Femur (tissue), 1 donor: Measurements from ENCODE around the gene YJEFN3.

ENCODE experiments used
- DNase-seq: peaks from one replicate; pipeline ENCODE4 v3.0.0-alpha.2; 2017

The YJEFN3 gene

GRCh38 chr19:19540064-19540714 is 11.5 kb downstream of the YJEFN3 start:
- DNase-seq: peak; percentile 89

- peak; percentile 81 for DNase-seq
These were observed 12.2 kb downstream of the YJEFN3 start for GRCh38 chr19:19540715-19541515.

- peak; percentile 76 for DNase-seq
These were observed 12.9 kb downstream of the YJEFN3 start for GRCh38 chr19:19541616-19542015.

- peak; percentile 32 for DNase-seq
These were observed 13.8 kb downstream of the YJEFN3 start for GRCh38 chr19:19542507-19542906.

DNA sequence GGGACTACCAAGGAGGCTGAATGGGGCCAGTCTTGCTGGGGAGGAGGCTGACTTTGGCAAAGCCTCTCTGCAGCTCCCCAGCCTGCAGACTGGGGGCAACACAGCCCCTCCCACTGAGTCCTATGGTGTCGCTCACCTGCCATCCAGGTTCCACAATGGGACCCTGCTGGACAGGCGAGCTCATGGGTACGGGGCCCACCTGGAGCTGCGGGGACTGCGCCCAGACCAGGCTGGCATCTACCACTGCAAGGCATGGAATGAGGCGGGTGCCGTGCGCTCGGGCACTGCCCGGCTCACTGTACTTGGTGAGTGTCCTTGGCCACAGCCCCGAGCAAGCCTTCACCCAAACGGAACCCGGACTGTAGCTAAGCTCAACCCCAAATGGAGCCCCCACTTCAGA is 14.4 kb downstream of the YJEFN3 start:
- DNase-seq: peak; percentile 22

DNA sequence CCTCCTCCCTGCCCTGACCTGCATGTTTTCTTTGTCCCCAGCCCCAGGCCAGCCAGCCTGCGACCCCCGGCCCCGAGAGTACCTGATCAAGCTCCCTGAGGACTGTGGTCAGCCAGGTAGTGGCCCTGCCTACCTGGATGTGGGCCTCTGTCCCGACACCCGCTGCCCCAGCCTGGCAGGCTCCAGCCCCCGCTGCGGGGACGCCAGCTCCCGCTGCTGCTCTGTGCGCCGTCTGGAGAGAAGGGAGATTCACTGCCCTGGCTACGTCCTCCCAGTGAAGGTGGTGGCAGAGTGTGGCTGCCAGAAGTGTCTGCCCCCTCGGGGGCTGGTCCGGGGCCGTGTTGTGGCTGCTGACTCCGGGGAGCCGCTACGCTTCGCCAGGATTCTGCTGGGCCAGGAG is 14.9 kb downstream of the YJEFN3 start:
- DNase-seq: peak; percentile 19

DNA sequence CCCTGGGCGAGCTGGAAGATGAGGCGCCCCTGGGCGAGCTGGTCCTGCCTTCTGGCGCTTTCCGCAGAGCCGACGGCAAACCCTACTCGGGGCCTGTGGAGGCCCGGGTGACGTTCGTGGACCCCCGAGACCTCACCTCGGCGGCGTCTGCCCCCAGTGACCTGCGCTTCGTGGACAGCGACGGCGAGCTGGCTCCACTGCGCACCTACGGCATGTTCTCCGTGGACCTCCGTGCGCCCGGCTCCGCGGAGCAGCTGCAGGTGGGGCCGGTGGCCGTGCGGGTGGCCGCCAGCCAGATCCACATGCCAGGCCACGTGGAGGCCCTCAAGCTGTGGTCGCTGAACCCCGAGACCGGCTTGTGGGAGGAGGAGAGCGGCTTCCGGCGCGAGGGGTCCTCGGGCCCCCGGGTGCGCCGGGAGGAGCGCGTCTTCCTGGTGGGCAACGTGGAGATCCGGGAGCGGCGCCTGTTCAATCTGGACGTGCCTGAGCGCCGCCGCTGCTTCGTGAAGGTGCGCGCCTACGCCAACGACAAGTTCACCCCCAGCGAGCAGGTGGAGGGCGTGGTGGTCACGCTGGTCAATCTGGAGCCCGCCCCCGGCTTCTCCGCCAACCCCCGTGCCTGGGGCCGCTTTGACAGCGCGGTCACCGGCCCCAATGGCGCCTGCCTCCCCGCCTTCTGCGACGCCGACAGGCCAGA is 15.7 kb downstream of the YJEFN3 start:
- peak; percentile 16 for DNase-seq

- DNase-seq: peak; percentile 16
These were observed 16.4 kb downstream of the YJEFN3 start for GRCh38 chr19:19544954-19545591.

- DNase-seq: no peak
These were observed 17.0 kb downstream of the YJEFN3 start for GRCh38 chr19:19545707-19546106.

DNA sequence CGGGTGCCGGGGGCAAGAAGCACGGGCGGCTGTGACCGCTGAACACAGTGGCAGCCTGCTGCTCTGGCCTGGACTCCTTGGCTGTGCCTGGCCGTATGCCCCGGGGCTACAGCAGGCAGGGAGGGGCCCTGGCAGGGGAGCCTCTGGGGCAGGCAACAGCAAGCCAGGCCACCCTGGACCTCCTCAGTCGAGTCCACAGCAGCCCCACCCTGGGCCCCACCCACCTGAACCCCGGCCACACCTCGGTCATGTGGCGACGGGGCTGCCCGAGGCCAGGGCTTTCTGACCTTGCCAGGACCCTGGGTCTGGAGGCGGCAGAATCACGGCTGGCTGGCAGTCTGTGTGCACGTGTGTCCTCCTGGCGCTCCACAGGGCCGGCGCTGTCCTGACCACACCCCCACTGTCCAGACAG is 18.0 kb downstream of the YJEFN3 start:
- peak; percentile 39 for DNase-seq

DNA sequence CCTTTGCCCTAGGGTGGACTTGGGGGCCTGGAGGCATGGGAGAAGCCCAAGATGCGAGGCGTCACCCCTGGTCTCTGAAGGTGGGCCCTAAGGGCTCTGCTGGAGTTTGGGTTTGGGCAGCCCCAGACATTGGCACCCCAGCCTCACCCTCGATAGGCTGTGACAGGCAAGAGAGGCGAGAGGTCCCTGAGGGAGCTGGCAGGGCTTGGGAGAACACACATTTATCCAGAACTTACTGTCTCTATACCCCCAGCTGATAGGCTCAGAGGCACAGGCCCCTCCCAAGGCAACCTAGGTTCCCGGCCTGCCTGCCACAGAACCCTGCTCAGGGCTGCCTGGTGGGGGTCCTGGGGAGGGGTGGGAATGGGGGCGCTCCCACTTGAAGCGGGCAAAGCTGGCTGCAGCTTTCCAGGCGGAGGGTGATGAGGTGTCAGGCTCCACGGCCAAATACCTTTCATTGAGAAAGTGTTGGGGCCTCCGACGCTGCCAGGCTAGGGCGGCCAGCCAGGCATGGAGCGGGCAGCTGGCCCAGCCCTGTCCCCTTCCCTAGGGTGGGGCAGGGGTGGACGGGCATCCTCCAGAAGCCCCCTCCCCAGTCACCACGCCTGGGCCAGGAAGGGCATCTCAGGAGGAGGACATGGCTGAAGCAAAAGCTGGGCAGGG is 19.1 kb downstream of the YJEFN3 start:
- DNase-seq: peak; percentile 50

DNA sequence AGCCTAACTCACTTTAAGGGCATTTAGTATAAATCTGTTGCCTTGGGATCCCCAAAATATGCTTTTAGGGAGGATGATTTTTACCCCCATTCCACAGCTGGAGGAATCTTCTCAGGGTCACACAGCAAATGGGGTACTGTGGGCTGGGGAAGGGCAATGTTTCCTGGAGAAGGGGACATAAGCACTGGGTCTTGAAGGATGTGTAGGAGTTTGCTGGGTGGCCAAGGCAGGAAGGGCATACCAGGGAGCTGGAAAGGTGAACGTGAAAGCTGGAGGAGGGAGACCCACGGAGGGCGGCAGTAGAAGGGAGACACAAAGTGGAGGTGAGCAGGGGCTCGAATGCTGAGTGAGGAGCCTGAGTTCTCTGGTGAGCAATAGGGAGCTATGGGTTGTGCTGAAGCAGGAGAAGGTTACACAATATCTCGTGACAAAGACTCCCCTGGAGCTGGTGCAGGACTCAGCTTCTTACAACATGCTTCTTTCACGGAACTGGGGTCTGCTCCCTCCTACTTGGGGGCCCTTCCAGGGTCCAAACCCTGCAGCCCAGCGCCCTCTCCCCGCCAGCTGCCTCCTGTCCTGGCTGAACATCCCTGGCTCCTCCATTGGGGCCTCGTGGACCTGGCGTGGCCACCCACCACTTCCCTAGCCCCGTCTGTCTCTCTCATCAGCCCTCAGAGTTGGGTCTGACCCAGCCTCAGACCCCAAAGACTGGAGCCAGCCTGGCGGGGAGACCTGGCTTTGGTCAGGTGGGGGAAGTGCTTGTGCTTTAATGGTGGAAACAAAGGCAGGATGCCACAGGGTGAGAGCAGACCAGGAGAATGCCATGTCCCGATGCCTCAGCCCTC is 20.4 kb downstream of the YJEFN3 start:
- DNase-seq: peak; percentile 73

GRCh38 chr19:19549804-19550464 is 21.2 kb downstream of the YJEFN3 start:
- DNase-seq: no peak

GRCh38 chr19:19550485-19550929 is 21.8 kb downstream of the YJEFN3 start:
- DNase-seq: peak; percentile 86

GRCh38 chr19:19550972-19551852 is 22.5 kb downstream of the YJEFN3 start:
- peak; percentile 19 for DNase-seq

GRCh38 chr19:19551853-19552192 is 23.1 kb downstream of the YJEFN3 start:
- peak; percentile 83 for DNase-seq

DNA sequence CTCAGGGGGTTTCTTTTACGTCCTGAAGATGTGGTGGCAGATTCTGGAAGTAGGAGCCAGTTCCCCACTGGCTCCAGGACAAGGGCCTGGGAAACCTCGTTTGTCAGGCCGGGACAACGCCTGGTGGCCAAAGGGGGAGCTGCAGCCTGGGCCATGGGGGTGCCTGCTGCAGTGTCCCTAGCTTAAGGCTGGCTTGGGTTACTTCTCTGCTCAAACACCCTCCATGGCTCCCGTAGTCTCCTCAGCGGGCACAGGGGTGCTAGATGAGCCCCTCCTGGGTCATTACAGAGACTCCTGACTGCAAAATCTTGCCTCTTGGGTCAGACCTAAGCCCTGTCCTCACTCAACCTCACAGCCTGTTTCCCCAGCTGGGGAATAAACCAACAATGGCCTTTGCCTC is 24.1 kb downstream of the YJEFN3 start:
- DNase-seq: peak; percentile 64

DNA sequence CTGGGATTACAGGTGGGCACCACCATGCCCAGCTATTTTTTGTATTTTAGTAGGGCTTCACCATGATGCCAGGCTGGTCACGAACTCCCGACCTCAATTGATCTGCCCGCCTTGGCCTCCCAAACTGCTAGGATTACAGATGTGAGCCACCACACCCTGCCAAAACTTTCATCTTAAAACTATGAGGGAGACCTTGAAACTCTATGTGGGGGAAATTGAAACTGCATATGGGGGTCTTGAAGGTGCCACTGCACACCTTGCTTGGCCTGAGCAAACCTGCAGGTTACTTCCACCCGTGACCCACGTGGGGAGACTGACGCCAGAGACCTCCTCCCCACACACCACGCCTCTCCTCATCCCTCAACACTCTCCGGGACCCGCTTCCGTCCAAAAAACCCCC is 25.0 kb downstream of the YJEFN3 start:
- no peak for DNase-seq

DNA sequence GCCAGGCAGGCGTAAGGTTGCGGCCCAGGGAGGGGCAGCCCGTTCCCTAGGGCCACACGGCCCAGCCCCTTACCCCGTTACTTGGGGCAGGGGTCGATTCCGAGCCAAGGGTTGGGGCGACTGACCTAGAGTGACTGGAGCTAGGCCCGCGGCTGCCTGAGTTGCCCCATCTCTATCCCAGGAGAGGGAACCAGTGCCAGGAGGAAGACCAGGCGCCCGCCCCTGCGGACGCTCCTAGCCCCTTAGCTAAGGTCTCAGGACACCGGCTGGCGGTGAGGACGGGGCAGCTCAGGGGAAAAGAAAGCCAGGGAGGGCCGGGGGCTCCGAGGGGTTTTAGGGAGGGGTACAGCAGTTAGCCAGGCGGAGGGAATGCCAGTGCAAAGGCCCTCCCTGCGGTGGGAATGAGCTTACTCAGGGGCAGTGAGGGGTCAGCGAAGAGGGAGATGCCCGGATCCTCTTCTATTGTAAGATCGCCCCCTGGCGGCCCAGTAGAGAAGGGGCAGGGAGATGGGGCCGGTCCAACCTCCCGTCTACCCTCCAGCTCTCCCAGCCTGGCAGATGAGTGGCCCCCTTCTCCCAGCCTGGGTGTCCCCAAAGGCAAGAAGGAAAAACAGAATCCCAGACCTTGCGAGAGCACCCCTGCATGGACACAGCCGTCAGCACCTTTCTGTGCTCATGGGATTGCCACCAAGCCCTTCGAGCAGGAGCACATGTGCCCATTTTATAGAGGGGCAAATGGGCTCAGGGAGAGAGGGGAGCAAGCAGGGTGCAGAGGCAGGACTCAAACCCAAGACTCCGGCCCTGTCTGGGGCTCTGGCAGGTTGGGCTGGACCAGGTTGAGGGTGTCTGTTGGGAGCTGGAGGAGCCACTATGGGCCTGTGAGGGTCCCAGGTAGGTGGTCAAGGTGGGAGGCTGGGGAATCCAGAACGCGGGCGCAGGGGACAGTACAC is 25.6 kb downstream of the YJEFN3 start:
- no peak for DNase-seq
